NCI-H446 (cell line): ENCODE results near the gene STXBP2.
A peak's percentile ranks its signal among the peaks of the same experiment; 100 is the strongest.

Source experiments
- DNase-seq, 2 experiments: peaks; one replicate each; lab custom pipeline; 2025; lab: John Stamatoyannopoulos, UW

STXBP2 gene

GRCh38 chr19:7636691-7637373, at the start of gene STXBP2:
Gene STXBP2, plus strand, starts transcription at chr19:7637110. Its CDS starts 40 bp downstream, at chr19:7637150.
- peak in 1 of 2 experiments; percentile 43 for DNase-seq

GRCh38 chr19:7589822-7590221, 47.1 kb upstream of the STXBP2 start:
- no peak for DNase-seq

DNA sequence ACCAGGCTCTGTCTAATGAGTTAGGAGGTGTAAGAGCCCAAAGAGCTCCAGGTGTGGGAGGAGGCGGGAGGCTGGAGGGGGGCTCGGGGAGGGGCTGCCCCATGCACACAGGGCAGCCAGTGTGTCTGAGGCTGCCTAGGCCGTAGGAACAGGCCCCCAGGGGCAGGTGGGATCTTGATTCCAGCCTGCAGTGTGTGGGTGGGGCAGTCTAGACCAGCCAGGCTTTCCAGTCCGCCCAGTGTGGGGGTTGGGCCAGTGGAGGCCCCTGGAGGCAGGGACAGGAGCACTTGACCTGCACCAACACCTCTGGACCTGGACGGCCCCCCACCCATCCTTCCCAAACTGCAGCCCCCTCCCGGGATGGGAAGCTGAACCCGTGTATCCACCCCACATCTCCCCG, 46.7 kb upstream of the STXBP2 start:
- no peak for DNase-seq

- peak in 1 of 2 experiments; percentile 33 for DNase-seq
Observed at GRCh38 chr19:7595466-7596133, 41.3 kb upstream of the STXBP2 start, which contains the start of gene CAMSAP3. Gene CAMSAP3, plus strand, starts transcription at chr19:7595863. Its CDS starts 140 bp downstream, at chr19:7596003.

DNA sequence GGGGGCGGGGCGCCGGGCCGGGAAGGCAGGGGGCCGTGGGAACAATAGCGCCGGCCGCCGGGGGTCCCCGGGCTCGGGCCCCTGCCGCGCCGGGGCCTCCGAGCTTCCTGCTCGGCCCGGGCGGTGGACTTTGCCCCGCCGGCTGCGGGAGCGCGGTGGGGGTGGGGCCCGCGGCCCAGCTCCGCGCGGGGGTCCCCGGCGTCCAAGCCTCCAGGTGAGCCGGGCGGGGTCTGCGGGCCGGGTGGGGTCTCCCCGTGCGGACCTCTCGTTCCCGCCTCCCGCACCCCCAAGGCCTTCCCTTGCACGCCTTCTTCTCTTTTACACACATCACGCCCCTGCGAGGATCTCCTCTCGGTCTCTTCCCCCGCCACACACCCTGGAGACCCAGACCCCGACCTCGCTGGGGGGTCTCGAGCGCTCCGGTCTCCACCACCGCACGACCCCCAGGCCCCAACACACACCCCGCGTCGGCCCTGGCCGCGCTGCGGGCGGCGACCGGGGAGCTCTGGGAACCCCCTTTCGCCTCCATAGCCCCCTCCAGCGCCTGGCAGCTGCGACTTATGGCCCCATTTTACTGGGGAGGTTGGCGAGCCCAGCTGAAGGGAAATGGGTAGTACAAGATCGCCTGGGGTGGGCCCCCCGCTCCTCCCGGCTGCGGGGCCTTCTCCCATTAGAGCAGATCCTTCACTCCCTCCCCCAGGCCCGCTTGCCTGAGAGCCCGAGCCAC, 40.5 kb upstream of the STXBP2 start:
- DNase-seq = no peak

GRCh38 chr19:7597689-7598088, 39.2 kb upstream of the STXBP2 start:
- no peak for DNase-seq

DNA sequence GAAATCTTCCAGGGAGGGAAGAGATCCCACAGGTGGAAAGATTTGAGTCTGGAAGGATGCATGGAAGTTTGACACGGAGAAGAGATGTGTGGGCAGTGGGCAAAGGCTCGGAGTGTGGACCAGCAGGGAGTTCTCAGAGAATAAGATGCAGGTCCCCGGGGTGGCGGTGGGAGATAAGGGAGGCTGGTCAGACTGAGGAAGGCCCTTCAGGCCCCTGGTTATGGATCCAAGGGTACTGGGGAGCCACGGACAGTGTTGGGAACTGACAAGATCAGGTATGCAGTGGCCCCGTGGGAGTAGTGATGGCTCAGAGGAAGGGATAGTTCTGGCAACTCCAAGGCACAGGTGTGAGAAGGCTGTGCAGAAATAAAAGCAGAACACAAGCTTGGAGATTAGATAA, 38.7 kb upstream of the STXBP2 start:
- no peak for DNase-seq

DNA sequence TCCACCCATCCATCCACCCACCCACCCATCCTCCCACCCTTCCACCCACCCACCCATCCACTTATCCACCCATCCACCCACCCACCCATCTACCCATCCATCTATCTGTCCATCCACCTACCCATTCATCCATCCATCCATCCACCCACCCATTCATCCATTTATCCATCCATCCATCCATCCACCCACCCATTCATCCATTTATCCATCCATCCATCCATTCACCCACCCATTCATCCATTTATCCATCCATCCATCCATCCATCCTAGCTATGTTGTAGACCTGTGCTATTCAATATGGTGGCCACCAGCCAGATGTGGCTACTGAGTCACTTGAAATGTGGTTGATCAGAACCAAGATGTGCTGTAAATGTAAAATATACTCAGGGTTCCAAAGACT, 36.2 kb upstream of the STXBP2 start:
- DNase-seq = no peak

GRCh38 chr19:7602240-7602934, 34.5 kb upstream of the STXBP2 start:
- DNase-seq = no peak

- no peak for DNase-seq
Observed at GRCh38 chr19:7602935-7603497, 33.9 kb upstream of the STXBP2 start.

- no peak for DNase-seq
Observed at GRCh38 chr19:7603919-7604318, 33.0 kb upstream of the STXBP2 start.

- DNase-seq = peak in 1 of 2 experiments; percentile 35
Observed at GRCh38 chr19:7605490-7606222, 31.3 kb upstream of the STXBP2 start.

- no peak for DNase-seq
Observed at GRCh38 chr19:7606289-7606688, 30.6 kb upstream of the STXBP2 start.

DNA sequence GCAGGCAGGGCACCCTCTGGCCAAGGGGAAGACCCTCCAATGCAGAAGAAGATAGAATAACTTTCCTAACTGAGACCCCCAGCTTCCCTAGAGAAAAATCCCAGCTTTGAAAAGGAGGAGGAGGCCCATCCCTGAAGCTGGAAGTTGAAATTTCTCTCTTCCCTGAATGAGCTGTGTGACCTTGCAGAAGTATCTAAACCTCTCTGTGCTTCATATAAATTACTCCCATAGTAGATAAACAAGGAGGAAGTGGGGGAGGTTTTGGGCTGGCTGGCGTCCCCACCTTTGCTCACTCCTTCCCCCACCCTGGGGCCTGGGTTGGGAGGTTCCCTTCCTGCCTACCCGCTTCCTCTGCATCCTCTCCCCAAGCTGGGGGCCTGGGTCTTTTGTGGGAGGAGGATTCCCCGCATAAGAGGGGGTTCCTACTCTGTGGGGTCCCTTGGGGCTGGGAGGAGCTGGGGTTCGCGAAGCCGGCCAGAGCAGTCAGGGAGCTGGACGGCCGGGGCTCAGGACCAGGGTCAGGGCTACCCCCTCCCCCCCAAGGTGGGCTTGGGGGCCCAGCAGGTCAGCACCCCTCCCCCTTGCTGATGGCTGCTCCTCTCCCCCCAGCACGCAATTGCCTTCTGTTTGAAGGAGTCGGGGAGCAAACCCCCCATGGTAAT, 29.6 kb upstream of the STXBP2 start:
- DNase-seq = no peak

- no peak for DNase-seq
Observed at GRCh38 chr19:7607874-7608560, 28.9 kb upstream of the STXBP2 start.

DNA sequence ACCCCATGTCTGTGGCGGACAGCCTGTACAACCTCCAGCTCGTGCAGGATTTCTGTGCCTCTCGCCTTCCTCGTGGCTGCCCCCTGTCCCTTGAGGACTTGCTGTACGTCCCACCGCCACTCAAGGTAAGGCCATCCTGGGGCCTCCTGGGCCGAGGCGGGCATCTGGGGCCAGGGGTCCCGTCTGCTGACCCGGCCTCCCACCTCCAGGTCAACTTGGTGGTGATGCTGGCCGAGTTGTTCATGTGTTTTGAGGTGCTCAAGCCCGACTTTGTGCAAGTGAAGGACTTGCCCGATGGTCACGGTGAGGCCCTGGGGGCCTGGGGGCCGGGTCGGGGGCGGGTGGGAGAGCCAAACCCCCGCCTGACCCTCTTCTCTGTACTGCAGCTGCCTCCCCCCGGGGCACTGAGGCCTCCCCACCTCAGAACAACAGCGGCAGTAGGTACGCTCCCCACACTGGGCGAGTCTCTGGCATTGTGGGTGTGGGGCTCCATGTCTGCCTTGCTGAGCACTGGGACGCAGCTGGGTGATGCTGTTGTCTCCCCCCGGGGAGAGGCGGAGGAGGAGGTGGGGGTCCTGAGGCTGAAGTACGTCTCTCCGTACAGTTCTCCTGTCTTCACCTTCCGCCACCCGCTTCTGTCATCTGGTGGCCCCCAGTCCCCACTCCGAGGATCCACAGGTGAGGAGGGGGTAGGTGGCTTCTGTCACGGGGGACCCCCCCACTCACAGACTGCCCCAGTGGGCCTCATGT, 26.2 kb upstream of the STXBP2 start:
- no peak for DNase-seq

DNA sequence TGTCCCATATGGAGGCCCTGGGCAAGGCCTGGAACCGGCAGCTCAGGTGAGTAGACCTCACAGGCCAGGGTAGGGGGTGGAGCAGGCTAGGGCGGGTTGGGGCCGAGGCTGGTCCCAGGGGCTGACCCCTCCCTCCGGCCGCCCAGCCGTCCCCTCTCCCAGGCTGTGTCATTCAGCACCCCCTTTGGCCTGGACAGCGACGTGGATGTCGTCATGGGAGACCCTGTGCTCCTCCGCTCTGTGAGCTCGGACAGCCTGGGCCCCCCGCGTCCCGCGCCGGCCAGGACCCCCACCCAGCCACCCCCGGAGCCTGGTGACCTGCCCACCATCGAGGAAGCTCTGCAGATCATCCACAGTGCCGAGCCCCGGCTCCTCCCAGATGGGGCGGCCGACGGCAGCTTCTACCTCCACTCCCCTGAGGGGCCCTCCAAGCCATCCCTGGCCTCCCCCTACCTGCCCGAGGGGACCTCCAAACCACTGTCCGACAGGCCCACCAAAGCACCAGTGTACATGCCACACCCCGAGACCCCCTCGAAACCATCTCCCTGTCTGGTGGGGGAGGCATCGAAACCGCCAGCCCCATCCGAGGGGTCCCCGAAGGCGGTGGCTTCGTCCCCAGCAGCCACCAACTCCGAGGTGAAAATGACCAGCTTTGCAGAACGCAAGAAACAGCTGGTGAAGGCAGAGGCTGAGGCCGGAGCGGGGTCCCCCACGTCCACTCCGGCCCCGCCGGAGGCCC, 25.2 kb upstream of the STXBP2 start:
- no peak for DNase-seq
